CD14-positive monocyte (primary cell): ENCODE results near the gene WFDC12. TPM values are rescaled to one million over a fixed set of nuclear protein-coding genes. Genes with fewer than 3 reads are reported as not detected.
"Not testable (repeated sequence)": the region's sequence is repeated elsewhere in the genome, so short reads cannot be mapped to it uniquely, and the experiment has no call there.

Experiments used
- DNase-seq, 3 donors: peaks; one replicate each; pipeline ENCODE4 v3.0.0-alpha.2; 2011 to 2022
- H2AFZ ChIP-seq: 2 replicates; pipeline ENCODE4 v1.6.0; 2012; ENCODE audit warnings: mild to moderate bottlenecking, low read depth, low read length, inconsistent platforms; ENCODE audit not compliant: insufficient read depth, poor library complexity, severe bottlenecking
- H3K27ac ChIP-seq, 2 donors: 1 replicate in 1 of 2; 2 replicates in 1 of 2; pipeline ENCODE4 v1.5.1; 2012 to 2013; ENCODE audit warnings: low read length in 2 of 2, control low read depth in 1 of 2, inconsistent platforms in 1 of 2, low read depth in 1 of 2, mild to moderate bottlenecking in 1 of 2
- H3K27me3 ChIP-seq, 2 donors: one replicate each; pipeline versions ENCODE4 v1.6.0 to v1.6.1; 2011 to 2013; ENCODE audit warnings: low read length in 2 of 2; ENCODE audit not compliant: control insufficient read depth in 2 of 2, insufficient read depth in 2 of 2
- H3K36me3 ChIP-seq, 2 donors: replicated peaks in 1 of 2; 1 replicate in 1 of 2; 2 replicates in 1 of 2; pipeline versions ENCODE4 v1.5.1 to v1.6.1; 2012 to 2013; ENCODE audit warnings: low read length in 2 of 2, control low read depth in 1 of 2, inconsistent platforms in 1 of 2, mild to moderate bottlenecking in 1 of 2; ENCODE audit not compliant: insufficient read depth in 2 of 2, control insufficient read depth in 1 of 2
- H3K4me1 ChIP-seq, 2 donors: 1 replicate in 1 of 2; 2 replicates in 1 of 2; pipeline versions ENCODE4 v1.5.1 to v1.6.1; 2012 to 2013; ENCODE audit warnings: low read length in 2 of 2, control low read depth in 1 of 2, inconsistent platforms in 1 of 2, mild to moderate bottlenecking in 1 of 2, moderate library complexity in 1 of 2; ENCODE audit not compliant: insufficient read depth in 2 of 2, control insufficient read depth in 1 of 2
- H3K4me2 ChIP-seq: replicated peaks from 2 replicates; pipeline ENCODE3; 2012; ENCODE audit warnings: low read length, moderate library complexity, mild to moderate bottlenecking; ENCODE audit not compliant: poor library complexity, severe bottlenecking; ENCODE audit errors: extremely low read depth
- H3K4me3 ChIP-seq, 3 experiments: fragments of 200-600 bp in 1 of 3; sonication (generic) in 1 of 3; replicated peaks in 1 of 3; 1 replicate in 2 of 3; 2 replicates in 1 of 3; pipeline ENCODE4 v1.5.1; 2011 to 2013; ENCODE audit warnings: low read length in 3 of 3, mild to moderate bottlenecking in 3 of 3, control low read depth in 2 of 3, low read depth in 2 of 3, inconsistent platforms in 1 of 3, moderate library complexity in 1 of 3
- H3K79me2 ChIP-seq: 2 replicates; pipeline ENCODE4 v1.6.0; 2012; ENCODE audit warnings: mild to moderate bottlenecking, control low read depth, inconsistent platforms, low read length, moderate library complexity; ENCODE audit not compliant: insufficient read depth
- H3K9ac ChIP-seq: 2 replicates; pipeline ENCODE4 v1.6.0; 2017; ENCODE audit warnings: low read length, mild to moderate bottlenecking; ENCODE audit not compliant: insufficient read depth, poor library complexity, severe bottlenecking
- H3K9me3 ChIP-seq, 2 donors: replicated peaks in 1 of 2; 1 replicate in 1 of 2; 2 replicates in 1 of 2; pipeline versions ENCODE4 v1.5.1 to v1.6.1; 2012 to 2013; ENCODE audit warnings: low read length in 2 of 2, control low read depth in 1 of 2; ENCODE audit not compliant: control insufficient read depth in 1 of 2, insufficient read depth in 1 of 2
- H4K20me1 ChIP-seq: 2 replicates; pipeline ENCODE4 v1.6.0; 2012; ENCODE audit warnings: mild to moderate bottlenecking, low read length, control low read depth, moderate library complexity; ENCODE audit not compliant: insufficient read depth
- H3K27ac Mint-ChIP-seq, 7 donors: one replicate each; pipeline ENCODE4 v1.8.0; 2020; ENCODE audit warnings: mild to moderate bottlenecking in 7 of 7, mixed read lengths in 7 of 7, moderate library complexity in 6 of 7, inconsistent platforms in 2 of 7
- H3K27me3 Mint-ChIP-seq, 3 donors: one replicate each; pipeline ENCODE4 v1.8.0; 2021 to 2022; ENCODE audit warnings: low read depth in 3 of 3, mild to moderate bottlenecking in 3 of 3, mixed read lengths in 3 of 3, moderate library complexity in 3 of 3, inconsistent platforms in 1 of 3
- H3K36me3 Mint-ChIP-seq, 2 donors: one replicate each; pipeline ENCODE4 v1.8.0; 2020; ENCODE audit warnings: mixed read lengths in 2 of 2, inconsistent platforms in 1 of 2, mild to moderate bottlenecking in 1 of 2
- H3K4me1 Mint-ChIP-seq: one replicate; pipeline ENCODE4 v1.8.0; 2020; ENCODE audit warnings: mild to moderate bottlenecking, mixed read lengths
- H3K4me3 Mint-ChIP-seq, 2 donors: one replicate each; pipeline ENCODE4 v1.8.0; 2020; ENCODE audit warnings: mild to moderate bottlenecking in 2 of 2, mixed read lengths in 2 of 2, moderate library complexity in 1 of 2
- H3K9me3 Mint-ChIP-seq, 7 donors: one replicate each; pipeline ENCODE4 v1.8.0; 2020 to 2022; ENCODE audit warnings: mixed read lengths in 7 of 7, mild to moderate bottlenecking in 6 of 7, moderate library complexity in 6 of 7, inconsistent platforms in 2 of 7
- WGBS: methylation state at CpG from one replicate; pipeline ENCODE4 v1.1.5; 2013; ENCODE audit warnings: missing lambda C conversion rate; ENCODE audit not compliant: insufficient coverage; 5-methylcytosine and 5-hydroxymethylcytosine counted together
- intact Hi-C, 2 donors: fragments of 100-400 bp; cut with micrococcal nuclease; formaldehyde crosslinking; loops; one replicate each; pipeline versions ENCODE4 v1.15.0 to v1.15.1; 2023
- polyA plus RNA-seq, 3 donors: library from polyadenylated mRNA; depleted of rRNA in 1 of 3; unstranded in 2 of 3; stranded (reverse) in 1 of 3; fragments of 300-500 nt in 2 of 3; fragments of >200 nt in 1 of 3; fragmentation: Illumina TruSeq in 2 of 3; gene quantifications; 1 replicate in 2 of 3; 2 replicates in 1 of 3; pipeline ENCODE4 v1.2.3, GENCODE V29; 2012 to 2021
- TF ChIP-seq, protein P1 (sequence below): fragments of 200-600 bp; IDR thresholded peaks from one replicate; pipeline ENCODE4 v1.8.0; 2022; ENCODE audit warnings: antibody characterized with exemption, mild to moderate bottlenecking

WFDC12 gene
- polyA plus RNA-seq, 3 donors: not detected

DNA sequence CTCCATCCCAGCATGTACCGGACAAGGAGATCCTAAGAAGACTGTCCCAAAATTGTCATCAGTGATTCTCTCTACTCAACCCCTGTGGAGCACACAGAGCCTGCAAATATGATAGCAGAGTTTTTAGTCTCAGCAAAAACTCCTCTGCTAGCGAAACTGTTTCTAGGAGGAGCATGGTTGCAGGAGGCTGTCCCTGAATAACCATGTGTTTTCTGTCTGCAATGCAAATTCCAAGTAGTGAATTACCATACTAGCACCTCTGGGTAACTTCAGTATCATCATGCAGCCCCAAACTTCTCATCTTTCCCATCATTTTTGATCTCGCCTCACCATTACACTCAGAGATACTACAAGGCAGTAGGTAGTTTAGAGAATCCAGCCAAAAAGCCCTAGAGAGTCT is 24.8 kb upstream of the WFDC12 start:
- H3K4me3 ChIP-seq: no peak overlapping the region
- TF ChIP-seq, protein P1, sequence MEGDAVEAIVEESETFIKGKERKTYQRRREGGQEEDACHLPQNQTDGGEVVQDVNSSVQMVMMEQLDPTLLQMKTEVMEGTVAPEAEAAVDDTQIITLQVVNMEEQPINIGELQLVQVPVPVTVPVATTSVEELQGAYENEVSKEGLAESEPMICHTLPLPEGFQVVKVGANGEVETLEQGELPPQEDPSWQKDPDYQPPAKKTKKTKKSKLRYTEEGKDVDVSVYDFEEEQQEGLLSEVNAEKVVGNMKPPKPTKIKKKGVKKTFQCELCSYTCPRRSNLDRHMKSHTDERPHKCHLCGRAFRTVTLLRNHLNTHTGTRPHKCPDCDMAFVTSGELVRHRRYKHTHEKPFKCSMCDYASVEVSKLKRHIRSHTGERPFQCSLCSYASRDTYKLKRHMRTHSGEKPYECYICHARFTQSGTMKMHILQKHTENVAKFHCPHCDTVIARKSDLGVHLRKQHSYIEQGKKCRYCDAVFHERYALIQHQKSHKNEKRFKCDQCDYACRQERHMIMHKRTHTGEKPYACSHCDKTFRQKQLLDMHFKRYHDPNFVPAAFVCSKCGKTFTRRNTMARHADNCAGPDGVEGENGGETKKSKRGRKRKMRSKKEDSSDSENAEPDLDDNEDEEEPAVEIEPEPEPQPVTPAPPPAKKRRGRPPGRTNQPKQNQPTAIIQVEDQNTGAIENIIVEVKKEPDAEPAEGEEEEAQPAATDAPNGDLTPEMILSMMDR: no peak
- intact Hi-C loops: no loop called here
- H3K27ac ChIP-seq: no peak overlapping the region
- H3K9ac ChIP-seq: no peak overlapping the region
- peaks cover 16% of the 10 kb centered on the region for H3K4me1 Mint-ChIP-seq
- H3K4me3 Mint-ChIP-seq: no peak overlapping the region
- DNase-seq: no peak
- peaks cover 13 to 16% of the 10 kb centered on the region in 2 donors for H3K4me1 ChIP-seq
- H3K4me2 ChIP-seq: no peak overlapping the region
- peaks cover 18 to 34% of the 10 kb centered on the region in 2 donors for H3K27me3 ChIP-seq
- no peaks in the 10 kb centered on the region for H3K79me2 ChIP-seq
- WGBS: 100% methylated on average over 1 of the region's 3 CpGs
- no peaks in the 10 kb centered on the region for H3K36me3 Mint-ChIP-seq
- peaks cover 23 to 38% (median 27%) of the 10 kb centered on the region in 3 donors for H3K27me3 Mint-ChIP-seq
- H3K9me3 ChIP-seq: no peaks in the 10 kb centered on the region
- no peaks in the 10 kb centered on the region for H3K36me3 ChIP-seq
- H2AFZ ChIP-seq: no peak overlapping the region
- H4K20me1 ChIP-seq: no peaks in the 10 kb centered on the region
- no peak overlapping the region for H3K27ac Mint-ChIP-seq
- H3K9me3 Mint-ChIP-seq: peaks cover 2 to 5% (median 4%) of the 10 kb centered on the region in 7 donors

DNA sequence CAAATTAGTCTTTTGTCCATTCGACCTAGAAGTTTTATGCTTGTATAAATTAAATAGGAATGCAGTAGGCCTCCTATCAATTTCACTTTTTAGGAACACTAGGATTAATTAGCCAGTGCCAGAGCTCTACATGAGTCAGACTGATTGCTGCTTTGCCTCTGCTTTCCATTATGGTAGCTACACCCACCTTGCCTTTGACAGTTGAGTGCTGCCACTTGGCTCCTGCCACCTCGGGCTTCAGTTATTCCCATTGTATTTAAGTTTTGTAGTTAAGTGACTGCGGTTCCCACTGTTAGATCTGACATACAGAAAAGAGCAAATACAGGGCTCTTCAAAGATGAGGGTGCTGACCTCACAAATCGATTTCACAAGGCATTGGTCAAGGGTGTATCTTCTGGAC is 16.6 kb upstream of the WFDC12 start:
- H3K9me3 Mint-ChIP-seq: peaks cover 0 to 4% (median 0%) of the 10 kb centered on the region in 7 donors
- H3K27ac ChIP-seq: no peak overlapping the region
- 86% methylated on average over 3 of the region's 4 CpGs for WGBS
- H3K27me3 Mint-ChIP-seq: peaks cover 10 to 21% (median 18%) of the 10 kb centered on the region in 3 donors
- H3K9me3 ChIP-seq: no peaks in the 10 kb centered on the region
- no peak overlapping the region for H3K4me2 ChIP-seq
- H3K27ac Mint-ChIP-seq: no peak overlapping the region
- no peaks in the 10 kb centered on the region for H3K36me3 ChIP-seq
- no peak for DNase-seq
- no peaks in the 10 kb centered on the region for H3K4me1 ChIP-seq
- TF ChIP-seq, protein P1: no peak
- intact Hi-C loops: no loop called here
- H3K4me3 ChIP-seq: no peak overlapping the region
- H3K79me2 ChIP-seq: no peaks in the 10 kb centered on the region
- no peaks in the 10 kb centered on the region for H3K36me3 Mint-ChIP-seq
- H3K27me3 ChIP-seq: peaks cover 9 to 20% of the 10 kb centered on the region in 2 donors
- no peaks in the 10 kb centered on the region for H4K20me1 ChIP-seq
- H3K9ac ChIP-seq: no peak overlapping the region
- no peak overlapping the region for H3K4me3 Mint-ChIP-seq
- no peaks in the 10 kb centered on the region for H3K4me1 Mint-ChIP-seq
- H2AFZ ChIP-seq: no peak overlapping the region

DNA sequence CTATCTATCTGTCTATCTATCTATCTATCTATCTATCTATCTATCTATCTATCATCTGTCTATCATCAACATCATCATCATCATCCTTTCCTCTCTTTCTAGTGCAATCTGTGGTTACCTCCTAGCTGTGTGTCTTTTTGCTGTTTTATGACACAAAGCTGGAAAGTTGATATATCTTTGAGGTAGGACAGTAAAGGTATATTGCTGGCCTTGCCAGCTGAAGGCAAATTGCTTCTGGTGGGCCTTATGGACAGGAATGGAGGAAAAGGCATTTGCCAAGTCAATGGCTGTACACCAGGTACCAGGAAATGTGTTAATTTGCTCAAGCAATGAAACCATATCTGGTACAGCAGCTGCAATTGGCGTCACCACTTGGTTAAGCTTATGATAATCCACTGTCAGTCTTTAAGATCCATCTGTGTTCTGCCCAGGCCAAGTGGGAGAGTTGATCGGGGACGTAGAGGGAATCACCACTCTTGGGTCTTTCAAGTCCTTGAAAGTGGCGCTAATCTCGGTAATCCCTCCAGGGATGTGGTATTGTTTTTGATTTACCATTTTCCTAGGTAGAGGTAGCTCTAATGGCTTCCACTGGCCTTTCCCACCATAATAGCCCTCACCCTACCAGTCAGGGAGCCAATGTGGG is 15.6 kb upstream of the WFDC12 start:
- not testable (repeated sequence) for H3K4me2 ChIP-seq, H3K4me1 ChIP-seq, H4K20me1 ChIP-seq, H3K36me3 Mint-ChIP-seq, H3K9me3 Mint-ChIP-seq, DNase-seq, H3K27ac Mint-ChIP-seq, H3K79me2 ChIP-seq, H3K4me1 Mint-ChIP-seq, H3K4me3 Mint-ChIP-seq, H3K27ac ChIP-seq, H2AFZ ChIP-seq, H3K9me3 ChIP-seq, H3K4me3 ChIP-seq, H3K36me3 ChIP-seq, H3K9ac ChIP-seq
- intact Hi-C loops: loop anchor here (2.0 to 5.0 kb wide), 2 partner anchors 151 to 152 kb away; no protein-coding TSS in a partner anchor
- WGBS: 100% methylated on average over 1 of the region's 5 CpGs
- H3K27me3 Mint-ChIP-seq: peaks cover 10 to 20% (median 13%) of the 10 kb centered on the region in 3 donors
- H3K27me3 ChIP-seq: peaks cover 5 to 12% of the 10 kb centered on the region in 2 donors
